ENCODE results near the gene CDH13.

DNA sequence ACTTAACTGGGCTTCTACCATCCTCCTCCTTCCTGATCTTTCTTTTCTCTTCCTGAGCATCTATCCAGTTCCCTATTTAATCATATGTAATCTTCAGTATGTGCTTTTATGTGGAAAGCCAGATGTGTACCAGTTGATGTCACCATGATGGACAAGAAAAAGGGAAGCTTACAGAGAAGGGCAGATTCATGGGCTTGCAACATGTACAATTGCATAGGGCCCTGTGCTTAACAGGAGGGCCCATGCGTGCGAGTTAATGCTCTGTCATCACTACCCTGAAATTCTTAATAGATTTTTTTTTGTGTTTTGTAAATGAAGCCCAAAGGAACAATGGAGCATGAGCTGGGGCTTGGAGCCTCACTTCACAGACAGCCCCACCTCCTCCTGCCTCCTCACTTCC is 124.3 kb downstream of the CDH13 start:
- TF ChIP-seq CHD4 (IDR thresholded peaks at IDR 0.05; ENCODE audit: borderline replicate concordance) (no peak), ESRRA (IDR thresholded peaks at IDR 0.05; ENCODE audit: borderline replicate concordance, low read length) (no peak), NR3C1 (IDR thresholded peaks at IDR 0.05) (no peak), ZC3H11A (IDR thresholded peaks at IDR 0.05) (no peak), HOXA7 (CRISPR knock-in tag; IDR thresholded peaks at IDR 0.05) (no peak), RNF2 (IDR thresholded peaks at IDR 0.05; ENCODE audit: borderline replicate concordance, low read depth) (no peak), RFX5 (IDR thresholded peaks at IDR 0.05) (no peak), JUN (IDR thresholded peaks at IDR 0.05) (no peak), FOSL2 (IDR thresholded peaks at IDR 0.05) (no peak), FOSL2 (CRISPR knock-in tag; IDR thresholded peaks at IDR 0.05) (no peak), POLR2AphosphoS2 (conservative IDR thresholded peaks at IDR 0.05; ENCODE audit: low read length) (no peak)
- TF ChIP-seq, protein P1, sequence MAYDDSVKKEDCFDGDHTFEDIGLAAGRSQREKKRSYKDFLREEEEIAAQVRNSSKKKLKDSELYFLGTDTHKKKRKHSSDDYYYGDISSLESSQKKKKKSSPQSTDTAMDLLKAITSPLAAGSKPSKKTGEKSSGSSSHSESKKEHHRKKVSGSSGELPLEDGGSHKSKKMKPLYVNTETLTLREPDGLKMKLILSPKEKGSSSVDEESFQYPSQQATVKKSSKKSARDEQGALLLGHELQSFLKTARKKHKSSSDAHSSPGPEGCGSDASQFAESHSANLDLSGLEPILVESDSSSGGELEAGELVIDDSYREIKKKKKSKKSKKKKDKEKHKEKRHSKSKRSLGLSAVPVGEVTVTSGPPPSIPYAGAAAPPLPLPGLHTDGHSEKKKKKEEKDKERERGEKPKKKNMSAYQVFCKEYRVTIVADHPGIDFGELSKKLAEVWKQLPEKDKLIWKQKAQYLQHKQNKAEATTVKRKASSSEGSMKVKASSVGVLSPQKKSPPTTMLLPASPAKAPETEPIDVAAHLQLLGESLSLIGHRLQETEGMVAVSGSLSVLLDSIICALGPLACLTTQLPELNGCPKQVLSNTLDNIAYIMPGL (CRISPR knock-in tag; IDR thresholded peaks at IDR 0.05; ENCODE audit: borderline replicate concordance) = no peak
- TF ChIP-seq, protein P2, sequence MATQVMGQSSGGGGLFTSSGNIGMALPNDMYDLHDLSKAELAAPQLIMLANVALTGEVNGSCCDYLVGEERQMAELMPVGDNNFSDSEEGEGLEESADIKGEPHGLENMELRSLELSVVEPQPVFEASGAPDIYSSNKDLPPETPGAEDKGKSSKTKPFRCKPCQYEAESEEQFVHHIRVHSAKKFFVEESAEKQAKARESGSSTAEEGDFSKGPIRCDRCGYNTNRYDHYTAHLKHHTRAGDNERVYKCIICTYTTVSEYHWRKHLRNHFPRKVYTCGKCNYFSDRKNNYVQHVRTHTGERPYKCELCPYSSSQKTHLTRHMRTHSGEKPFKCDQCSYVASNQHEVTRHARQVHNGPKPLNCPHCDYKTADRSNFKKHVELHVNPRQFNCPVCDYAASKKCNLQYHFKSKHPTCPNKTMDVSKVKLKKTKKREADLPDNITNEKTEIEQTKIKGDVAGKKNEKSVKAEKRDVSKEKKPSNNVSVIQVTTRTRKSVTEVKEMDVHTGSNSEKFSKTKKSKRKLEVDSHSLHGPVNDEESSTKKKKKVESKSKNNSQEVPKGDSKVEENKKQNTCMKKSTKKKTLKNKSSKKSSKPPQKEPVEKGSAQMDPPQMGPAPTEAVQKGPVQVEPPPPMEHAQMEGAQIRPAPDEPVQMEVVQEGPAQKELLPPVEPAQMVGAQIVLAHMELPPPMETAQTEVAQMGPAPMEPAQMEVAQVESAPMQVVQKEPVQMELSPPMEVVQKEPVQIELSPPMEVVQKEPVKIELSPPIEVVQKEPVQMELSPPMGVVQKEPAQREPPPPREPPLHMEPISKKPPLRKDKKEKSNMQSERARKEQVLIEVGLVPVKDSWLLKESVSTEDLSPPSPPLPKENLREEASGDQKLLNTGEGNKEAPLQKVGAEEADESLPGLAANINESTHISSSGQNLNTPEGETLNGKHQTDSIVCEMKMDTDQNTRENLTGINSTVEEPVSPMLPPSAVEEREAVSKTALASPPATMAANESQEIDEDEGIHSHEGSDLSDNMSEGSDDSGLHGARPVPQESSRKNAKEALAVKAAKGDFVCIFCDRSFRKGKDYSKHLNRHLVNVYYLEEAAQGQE (IDR thresholded peaks at IDR 0.05) = no peak
- TF ChIP-seq, protein P3, sequence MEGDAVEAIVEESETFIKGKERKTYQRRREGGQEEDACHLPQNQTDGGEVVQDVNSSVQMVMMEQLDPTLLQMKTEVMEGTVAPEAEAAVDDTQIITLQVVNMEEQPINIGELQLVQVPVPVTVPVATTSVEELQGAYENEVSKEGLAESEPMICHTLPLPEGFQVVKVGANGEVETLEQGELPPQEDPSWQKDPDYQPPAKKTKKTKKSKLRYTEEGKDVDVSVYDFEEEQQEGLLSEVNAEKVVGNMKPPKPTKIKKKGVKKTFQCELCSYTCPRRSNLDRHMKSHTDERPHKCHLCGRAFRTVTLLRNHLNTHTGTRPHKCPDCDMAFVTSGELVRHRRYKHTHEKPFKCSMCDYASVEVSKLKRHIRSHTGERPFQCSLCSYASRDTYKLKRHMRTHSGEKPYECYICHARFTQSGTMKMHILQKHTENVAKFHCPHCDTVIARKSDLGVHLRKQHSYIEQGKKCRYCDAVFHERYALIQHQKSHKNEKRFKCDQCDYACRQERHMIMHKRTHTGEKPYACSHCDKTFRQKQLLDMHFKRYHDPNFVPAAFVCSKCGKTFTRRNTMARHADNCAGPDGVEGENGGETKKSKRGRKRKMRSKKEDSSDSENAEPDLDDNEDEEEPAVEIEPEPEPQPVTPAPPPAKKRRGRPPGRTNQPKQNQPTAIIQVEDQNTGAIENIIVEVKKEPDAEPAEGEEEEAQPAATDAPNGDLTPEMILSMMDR (IDR thresholded peaks at IDR 0.05) = no peak
